Measurements from ENCODE around the gene TMEM145.

Gene TMEM145

DNA sequence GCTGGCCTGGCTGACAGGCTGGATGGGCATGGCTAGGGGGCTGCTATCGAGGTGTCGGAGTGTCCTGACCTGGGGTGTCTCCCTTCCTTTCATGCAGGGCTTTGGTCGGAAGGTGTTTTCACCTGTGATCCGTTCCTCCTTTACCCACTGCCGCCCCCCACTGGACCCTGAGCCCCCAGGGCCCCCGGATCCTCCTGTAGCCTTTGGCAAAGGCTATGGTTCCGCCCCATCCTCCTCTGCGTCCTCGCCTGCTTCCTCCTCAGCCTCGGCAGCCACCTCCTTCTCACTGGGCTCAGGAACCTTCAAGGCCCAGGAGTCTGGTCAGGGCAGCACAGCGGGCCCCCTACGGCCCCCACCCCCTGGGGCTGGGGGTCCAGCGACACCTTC is 23.0 kb upstream of the TMEM145 start:
- DNase-seq: no peak

GRCh38 chr19:42290523-42291434 is 22.3 kb upstream of the TMEM145 start:
- no peak for DNase-seq

DNA sequence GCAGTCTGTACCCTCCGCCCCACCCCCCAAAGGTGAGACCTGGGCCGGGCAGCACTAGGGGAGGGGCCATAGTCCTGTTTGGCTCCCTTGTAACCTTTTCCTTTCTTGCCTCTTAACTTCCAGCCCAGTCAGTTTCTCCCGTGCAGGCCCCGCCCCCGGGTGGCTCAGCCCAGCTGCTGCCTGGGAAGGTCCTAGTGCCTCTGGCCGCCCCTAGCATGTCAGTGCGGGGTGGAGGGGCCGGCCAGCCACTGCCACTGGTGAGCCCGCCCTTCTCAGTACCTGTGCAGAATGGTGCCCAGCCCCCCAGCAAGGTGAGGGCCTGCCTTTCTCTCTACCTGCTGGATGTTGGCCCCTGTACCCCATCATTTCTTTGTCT is 21.7 kb upstream of the TMEM145 start:
- no peak for DNase-seq

- DNase-seq: no peak
These were observed 20.8 kb upstream of the TMEM145 start for GRCh38 chr19:42292042-42292960.

DNA sequence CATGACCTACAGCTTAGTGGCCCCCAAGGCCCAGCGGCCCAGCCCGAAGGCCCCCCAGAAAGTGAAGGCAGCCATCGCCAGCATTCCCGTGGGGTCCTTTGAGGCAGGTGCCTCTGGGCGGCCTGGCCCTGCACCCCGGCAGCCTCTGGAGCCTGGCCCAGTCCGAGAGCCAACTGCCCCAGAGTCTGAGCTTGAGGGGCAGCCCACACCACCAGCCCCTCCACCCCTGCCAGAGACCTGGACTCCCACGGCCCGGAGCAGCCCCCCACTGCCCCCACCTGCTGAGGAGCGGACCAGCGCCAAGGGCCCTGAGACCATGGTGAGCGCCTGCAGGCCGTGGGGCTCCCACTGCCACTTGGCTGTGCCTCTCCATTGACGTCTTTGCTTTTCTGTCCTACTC is 20.1 kb upstream of the TMEM145 start:
- no peak for DNase-seq

GRCh38 chr19:42293540-42293939 is 19.6 kb upstream of the TMEM145 start:
- no peak for DNase-seq

- DNase-seq: no peak
These were observed 19.2 kb upstream of the TMEM145 start for GRCh38 chr19:42293948-42294347.

DNA sequence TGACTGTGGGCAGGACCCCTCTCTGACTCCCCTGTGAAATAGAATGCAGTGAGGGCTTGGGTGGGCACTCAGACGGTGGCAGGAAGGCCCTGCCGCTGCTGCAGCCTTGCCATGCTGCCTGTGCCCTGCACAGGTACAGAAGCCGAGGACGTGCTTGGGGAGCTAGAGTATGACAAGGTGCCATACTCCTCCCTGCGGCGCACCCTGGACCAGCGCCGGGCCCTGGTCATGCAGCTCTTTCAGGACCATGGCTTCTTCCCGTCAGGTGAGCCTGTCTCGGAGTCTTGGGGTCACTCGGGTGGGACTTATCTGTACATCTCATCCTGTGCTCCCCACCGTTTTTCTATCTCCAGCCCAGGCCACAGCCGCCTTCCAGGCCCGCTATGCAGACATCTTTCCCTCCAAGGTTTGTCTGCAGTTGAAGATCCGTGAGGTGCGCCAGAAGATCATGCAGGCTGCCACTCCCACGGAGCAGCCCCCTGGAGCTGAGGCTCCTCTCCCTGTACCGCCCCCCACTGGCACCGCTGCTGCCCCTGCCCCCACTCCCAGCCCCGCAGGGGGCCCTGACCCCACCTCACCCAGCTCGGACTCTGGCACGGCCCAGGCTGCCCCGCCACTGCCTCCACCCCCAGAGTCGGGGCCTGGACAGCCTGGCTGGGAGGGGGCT is 18.5 kb upstream of the TMEM145 start:
- no peak for DNase-seq

GRCh38 chr19:42295342-42295741 is 17.8 kb upstream of the TMEM145 start:
- DNase-seq: no peak

DNA sequence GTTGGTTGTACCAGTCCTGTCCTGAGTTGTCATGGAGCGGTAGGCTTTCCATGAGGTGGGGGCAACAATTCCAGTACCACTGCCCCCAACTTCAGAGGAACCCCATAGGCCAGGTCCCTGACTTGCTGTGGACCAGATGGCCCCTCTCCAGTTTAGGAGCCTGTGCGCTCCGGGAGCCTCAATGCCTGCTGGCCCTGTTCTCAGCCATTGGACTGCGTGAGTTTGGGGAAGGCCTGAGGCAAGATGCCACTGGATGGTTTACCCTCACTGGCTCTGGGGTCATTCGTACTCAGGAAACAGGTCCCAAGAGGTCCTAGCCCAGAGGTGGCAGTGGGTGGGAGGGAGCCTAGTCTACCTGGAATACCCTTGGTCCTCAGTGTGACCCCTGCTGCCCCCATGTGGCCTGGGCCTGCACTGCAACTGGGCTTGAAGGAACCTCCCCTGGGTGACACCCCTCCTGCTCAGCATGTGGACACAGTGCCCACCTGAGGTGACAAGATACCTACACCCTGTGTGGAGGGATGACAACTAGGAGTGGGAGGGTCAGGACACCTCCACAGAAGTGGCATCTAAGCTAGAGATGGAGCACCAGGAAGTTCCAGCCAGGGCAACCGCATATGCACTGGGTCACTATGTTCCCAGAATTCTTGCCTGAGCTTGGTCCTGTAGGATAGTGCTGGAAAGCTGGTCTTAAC is 17.1 kb upstream of the TMEM145 start:
- peak; percentile 85 for DNase-seq

DNA sequence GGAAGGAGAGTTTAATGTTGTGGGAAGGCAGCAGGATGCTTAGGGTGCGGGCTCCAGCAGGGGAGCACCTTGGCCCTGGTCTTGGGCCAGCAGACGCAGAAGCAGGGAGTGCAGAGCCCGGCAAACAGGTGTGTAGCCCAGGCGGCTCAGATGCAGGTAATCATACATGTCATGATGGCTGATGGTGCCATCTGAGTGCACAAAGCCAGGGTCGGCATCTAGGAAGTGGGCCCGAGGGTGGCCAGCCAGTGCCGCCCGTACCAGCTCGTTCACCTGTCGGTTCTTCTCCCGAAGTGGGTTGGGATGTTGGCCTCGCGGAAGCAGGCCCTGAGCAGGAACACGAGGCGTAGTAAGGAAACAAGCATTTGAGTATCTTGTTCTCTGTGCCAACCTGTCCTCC is 16.1 kb upstream of the TMEM145 start:
- DNase-seq: no peak

GRCh38 chr19:42301646-42302203 is 11.4 kb upstream of the TMEM145 start, which contains the start of gene PRR19:
Gene PRR19, plus strand, starts transcription at chr19:42302132. Its CDS starts 7,453 bp downstream, at chr19:42309585.
- no peak for DNase-seq

DNA sequence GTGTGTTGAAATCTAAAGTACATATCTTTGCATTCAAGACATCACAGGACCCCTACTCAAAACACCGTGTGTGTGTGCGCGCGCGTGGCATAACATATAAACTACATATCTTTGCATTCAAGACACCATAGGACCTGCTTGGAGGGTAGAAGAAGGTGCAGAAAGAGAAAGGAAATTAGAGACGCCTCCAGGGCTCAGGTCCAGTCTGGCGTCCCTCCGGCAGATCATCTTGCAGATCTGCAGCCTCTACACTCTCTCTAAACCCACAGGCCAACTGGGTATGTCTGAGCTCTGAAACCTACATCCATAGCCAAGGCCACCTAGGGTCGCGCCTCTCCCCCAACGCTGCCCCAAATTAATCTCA is 10.0 kb upstream of the TMEM145 start:
- no peak for DNase-seq

DNA sequence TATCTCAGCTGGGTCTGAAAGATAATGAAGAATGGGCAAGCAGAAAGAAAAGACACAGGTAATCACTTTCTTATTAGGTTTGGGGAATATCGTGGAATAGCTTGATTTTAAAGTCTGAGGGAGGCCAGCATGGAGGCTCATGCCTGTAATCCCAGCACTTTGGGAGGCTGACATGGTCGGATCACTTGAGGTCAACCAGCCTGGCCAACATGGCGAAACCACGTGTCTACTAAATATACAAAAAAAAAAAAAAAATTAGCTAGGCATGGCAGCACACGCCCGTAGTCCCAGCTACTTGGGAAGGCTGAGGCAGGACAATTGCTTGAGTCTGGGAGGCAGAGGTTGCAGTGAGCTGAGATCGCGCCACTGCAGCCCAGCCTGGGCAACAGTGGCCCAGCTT is 9.2 kb upstream of the TMEM145 start:
- no peak for DNase-seq

DNA sequence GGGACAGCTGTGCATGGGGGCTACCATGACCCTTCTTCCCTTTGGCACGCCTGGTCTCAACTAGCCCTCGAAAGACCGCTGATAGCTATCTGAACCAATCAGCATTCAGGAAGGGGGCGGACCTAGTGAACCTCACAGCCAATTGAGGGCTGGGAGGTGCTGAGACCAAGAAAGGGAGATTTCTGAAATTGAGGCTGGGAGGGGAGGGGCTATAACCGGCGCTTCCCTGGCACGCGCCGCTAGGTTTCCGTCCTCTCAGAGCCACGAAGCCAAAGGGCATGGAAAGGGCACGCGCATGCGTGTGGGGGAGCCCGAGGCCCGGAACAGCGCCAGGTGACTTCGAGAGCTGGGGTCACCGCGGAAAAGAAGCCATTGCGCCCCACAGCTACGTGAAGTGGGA is 6.5 kb upstream of the TMEM145 start:
- no peak for DNase-seq

GRCh38 chr19:42309686-42310085 is 3.4 kb upstream of the TMEM145 start:
- no peak for DNase-seq

GRCh38 chr19:42311657-42312056 is 1.5 kb upstream of the TMEM145 start:
- no peak for DNase-seq

DNA sequence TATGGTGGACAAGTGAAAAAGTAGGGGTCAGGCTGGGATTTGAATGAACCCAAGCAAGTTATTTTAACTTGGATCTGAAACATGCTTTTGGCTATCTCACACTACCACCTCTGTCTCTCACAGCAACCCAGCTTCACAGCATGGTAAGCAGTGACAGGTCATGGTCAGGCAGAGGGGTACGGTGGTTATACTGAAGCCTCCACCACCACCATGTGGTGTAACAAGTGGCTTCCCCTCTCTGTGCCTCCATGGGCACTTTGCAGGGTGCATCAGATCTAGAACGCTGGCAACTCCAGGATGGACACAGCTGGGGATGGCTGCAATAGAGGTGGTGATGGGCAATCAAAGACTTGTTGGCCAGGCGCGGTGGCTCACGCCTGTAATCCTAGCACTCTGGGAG is 739 bp upstream of the TMEM145 start:
- DNase-seq: no peak

DNA sequence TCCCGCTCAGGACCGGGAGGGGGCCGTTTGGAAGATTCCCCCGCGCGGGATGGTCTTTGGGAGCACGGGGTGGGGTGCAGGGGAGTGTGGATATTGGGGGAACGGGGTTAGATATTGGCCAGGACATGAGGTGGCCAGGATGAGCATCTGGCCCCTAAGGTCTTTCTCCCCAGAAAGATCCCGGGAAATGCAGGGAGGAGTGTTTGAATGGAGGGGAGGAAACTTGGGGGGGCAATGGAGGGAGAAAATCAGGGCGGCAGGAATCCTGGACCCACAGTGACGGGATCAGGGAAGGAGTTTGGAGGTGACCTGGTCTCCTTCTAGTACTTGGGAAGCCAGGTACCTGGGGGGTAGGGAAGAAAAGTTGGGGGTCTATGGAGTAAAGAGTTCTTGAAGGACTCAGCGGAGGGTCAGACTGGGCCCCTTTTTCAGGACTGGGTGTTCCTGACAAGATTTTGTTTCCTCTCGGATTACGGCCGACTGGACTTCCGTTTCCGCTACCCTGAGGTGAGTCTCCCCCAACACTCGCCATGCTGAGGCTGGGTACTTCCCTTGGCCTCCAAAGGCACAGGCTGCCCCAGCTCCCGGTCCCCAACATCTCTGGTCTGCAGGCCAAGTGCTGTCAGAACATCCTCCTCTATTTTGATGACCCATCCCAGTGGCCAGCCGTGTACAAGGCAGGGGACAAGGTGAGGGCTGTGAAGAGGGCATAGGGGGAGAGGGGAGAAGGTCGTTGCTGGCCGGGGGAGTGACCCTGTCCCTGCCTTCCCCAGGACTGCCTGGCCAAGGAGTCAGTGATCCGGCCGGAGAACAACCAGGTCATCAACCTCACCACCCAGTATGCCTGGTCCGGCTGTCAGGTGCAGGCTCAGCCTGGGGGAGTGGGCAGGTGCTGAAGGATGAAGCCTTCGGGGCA is 989 bp downstream of the TMEM145 start:
- no peak for DNase-seq

DNA sequence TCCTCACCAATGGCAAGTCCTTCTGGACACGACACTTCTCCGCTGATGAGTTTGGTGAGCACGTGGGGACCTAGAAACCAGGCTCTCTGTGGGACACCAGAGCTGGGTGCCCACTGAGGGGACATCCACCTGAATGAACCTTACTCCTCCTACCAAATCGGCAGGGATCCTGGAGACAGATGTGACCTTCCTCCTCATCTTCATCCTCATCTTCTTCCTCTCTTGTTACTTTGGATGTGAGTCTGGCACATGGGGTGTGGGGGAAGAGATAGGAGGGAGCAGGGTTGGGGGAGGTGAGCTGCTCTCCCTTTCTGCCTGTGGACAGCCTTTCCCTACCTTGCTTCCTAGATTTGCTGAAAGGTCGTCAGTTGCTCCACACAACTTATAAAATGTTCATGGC is 1.9 kb downstream of the TMEM145 start:
- DNase-seq: no peak
